Sigmoid colon (tissue), 7 donors: ENCODE data around the gene LGALS14. TPM values are rescaled to one million over a fixed set of nuclear protein-coding genes. Genes with fewer than 3 reads are reported as not detected.
"Not testable (repeated sequence)": the region's sequence is repeated elsewhere in the genome, so short reads cannot be mapped to it uniquely, and the experiment has no call there.

Source experiments
- DNase-seq: peaks from one replicate; pipeline ENCODE4 v3.0.0-alpha.2; 2019
- H3K27ac ChIP-seq, 4 donors: fragments of 200-600 bp; sonication (generic); one replicate each; pipeline ENCODE4 v1.5.1; 2016 to 2019; ENCODE audit warnings: mild to moderate bottlenecking in 1 of 4
- H3K27me3 ChIP-seq, 3 donors: fragments of 200-600 bp; sonication (generic); one replicate each; pipeline ENCODE4 v1.5.1; 2019; ENCODE audit warnings: mild to moderate bottlenecking in 1 of 3
- H3K36me3 ChIP-seq, 4 donors: fragments of 200-600 bp; sonication (generic); one replicate each; pipeline ENCODE4 v1.5.1; 2016 to 2019
- H3K4me1 ChIP-seq, 4 donors: fragments of 200-600 bp; sonication (generic); one replicate each; pipeline ENCODE4 v1.5.1; 2017 to 2019
- H3K4me3 ChIP-seq, 4 donors: fragments of 200-600 bp; sonication (generic); one replicate each; pipeline ENCODE4 v1.5.1; 2017 to 2019; ENCODE audit warnings: mild to moderate bottlenecking in 2 of 4, moderate library complexity in 1 of 4
- H3K9me3 ChIP-seq, 4 donors: fragments of 200-600 bp in 3 of 4; sonication (generic) in 3 of 4; one replicate each; pipeline versions ENCODE4 v1.5.1 to v1.6.1; 2013 to 2019
- EP300 ChIP-seq, 4 donors: sonication (generic); formaldehyde crosslinking; IDR thresholded peaks; one replicate each; pipeline ENCODE4 v1.6.1; 2017; ENCODE audit warnings: antibody characterized with exemption in 4 of 4
- POLR2A ChIP-seq, 2 donors: fragments of 450-650 bp; IDR thresholded peaks; one replicate each; pipeline ENCODE4 v1.6.1; 2016; ENCODE audit warnings: antibody characterized with exemption in 2 of 2, mild to moderate bottlenecking in 2 of 2, moderate library complexity in 2 of 2
- POLR2AphosphoS5 ChIP-seq, 4 donors: sonication (generic); formaldehyde crosslinking; IDR thresholded peaks; one replicate each; pipeline ENCODE4 v1.6.1; 2017; ENCODE audit warnings: antibody characterized with exemption in 4 of 4
- WGBS, 2 donors: extraction: QIAGEN DNeasy Blood & Tissue Kit; methylation state at CpG; one replicate each; pipeline ENCODE4 v1.1.7; 2013; 5-methylcytosine and 5-hydroxymethylcytosine counted together
- intact Hi-C: fragments of 100-400 bp; cut with DNase I; formaldehyde crosslinking; loops from one replicate; pipeline ENCODE4 v1.15.1; 2023
- polyA plus RNA-seq, 3 donors: library from polyadenylated mRNA; stranded (reverse); fragments of 200-250 nt; gene quantifications; one replicate each; pipeline ENCODE4 v1.2.3, GENCODE V29; 2013
- total RNA-seq, 4 donors: library from RNA; depleted of rRNA; stranded (reverse); fragments of >200 nt; gene quantifications; one replicate each; pipeline ENCODE4 v1.1.0, GENCODE V29; 2016
- TF ChIP-seq, protein P1 (sequence below), 4 experiments: fragments of 450-650 bp in 3 of 4; fragments of 200-600 bp in 1 of 4; IDR thresholded peaks; one replicate each; pipeline ENCODE4 v1.5.1; 2016 to 2019; ENCODE audit warnings: antibody characterized with exemption in 4 of 4, mild to moderate bottlenecking in 3 of 4, moderate library complexity in 2 of 4
- donor health status: healthy with polysubstance abuse.
- donor health status: Bipolar disorder and iron deficiency.
- donor health status: healthy.

The LGALS14 gene
- total and polyA plus RNA-seq, 7 donors, result not detected

DNA sequence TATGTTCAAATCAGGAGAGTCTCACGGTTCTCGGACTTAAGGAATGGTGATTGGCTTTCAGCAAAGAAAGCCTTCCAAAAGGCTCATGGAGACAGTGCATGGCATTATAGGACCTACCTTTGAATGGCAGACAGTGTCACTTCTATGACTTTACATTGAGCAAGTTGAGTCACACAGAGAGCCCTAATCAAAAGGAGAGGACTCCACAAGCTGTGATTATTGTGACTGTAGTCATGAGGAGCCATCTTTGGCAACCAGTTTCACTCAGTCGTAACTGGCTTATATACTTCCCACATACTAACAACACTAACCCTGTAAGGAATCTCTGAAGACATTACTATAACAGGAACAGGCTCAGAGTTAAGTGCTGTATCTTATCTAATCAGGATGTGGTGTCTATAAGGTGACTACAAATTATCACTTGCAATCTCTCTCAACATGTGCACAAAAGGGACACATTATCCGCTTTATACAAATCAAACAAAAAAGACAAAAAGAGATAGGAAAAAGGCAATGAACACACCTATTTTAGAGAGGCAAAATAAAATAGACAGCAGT, 6.1 kb downstream of the LGALS14 start:
- WGBS, 2 donors, result 84 to 89% methylated on average over 4 of the region's 4 CpGs
- Histone ChIP-seq H3K9me3 (no peaks in the 10 kb centered on the region), H3K4me1 (no peaks in the 10 kb centered on the region), H3K27me3 (no peaks in the 10 kb centered on the region), H3K36me3 (no peaks in the 10 kb centered on the region), H3K27ac (no peak overlapping the region), H3K4me3 (no peak overlapping the region)
- DNase-seq, result no peak
- intact Hi-C loops, result no loop called here
- TF ChIP-seq POLR2A (IDR thresholded peaks at IDR 0.05) (no peak), EP300 (IDR thresholded peaks at IDR 0.05) (no peak), POLR2AphosphoS5 (IDR thresholded peaks at IDR 0.05) (no peak)
- TF ChIP-seq, protein P1, sequence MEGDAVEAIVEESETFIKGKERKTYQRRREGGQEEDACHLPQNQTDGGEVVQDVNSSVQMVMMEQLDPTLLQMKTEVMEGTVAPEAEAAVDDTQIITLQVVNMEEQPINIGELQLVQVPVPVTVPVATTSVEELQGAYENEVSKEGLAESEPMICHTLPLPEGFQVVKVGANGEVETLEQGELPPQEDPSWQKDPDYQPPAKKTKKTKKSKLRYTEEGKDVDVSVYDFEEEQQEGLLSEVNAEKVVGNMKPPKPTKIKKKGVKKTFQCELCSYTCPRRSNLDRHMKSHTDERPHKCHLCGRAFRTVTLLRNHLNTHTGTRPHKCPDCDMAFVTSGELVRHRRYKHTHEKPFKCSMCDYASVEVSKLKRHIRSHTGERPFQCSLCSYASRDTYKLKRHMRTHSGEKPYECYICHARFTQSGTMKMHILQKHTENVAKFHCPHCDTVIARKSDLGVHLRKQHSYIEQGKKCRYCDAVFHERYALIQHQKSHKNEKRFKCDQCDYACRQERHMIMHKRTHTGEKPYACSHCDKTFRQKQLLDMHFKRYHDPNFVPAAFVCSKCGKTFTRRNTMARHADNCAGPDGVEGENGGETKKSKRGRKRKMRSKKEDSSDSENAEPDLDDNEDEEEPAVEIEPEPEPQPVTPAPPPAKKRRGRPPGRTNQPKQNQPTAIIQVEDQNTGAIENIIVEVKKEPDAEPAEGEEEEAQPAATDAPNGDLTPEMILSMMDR (IDR thresholded peaks at IDR 0.05), result no peak

DNA sequence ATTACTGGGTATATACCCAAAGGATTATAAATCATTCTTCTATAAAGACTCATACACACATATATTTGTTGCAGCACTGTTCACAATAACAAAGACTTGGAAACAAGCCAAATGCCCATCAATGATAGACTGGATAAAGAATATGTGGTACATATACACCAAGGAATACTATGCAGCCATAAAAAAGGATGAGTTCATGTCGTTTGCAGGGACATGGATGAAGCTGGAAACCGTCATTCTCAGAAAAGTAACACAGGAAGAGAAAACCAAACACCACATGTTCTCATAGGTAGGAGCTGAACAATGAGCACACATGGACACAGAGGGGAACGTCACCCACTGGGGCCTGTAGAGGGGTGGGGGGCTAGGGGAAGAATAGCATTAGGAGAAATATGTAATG, 15.9 kb downstream of the LGALS14 start:
- H3K27me3 ChIP-seq, result peaks cover 0 to 12% (median 0%) of the 10 kb centered on the region in 3 donors
- H3K36me3 ChIP-seq, H3K9me3 ChIP-seq, H3K4me3 ChIP-seq, H3K27ac ChIP-seq, intact Hi-C loops, DNase-seq, H3K4me1 ChIP-seq: not testable (repeated sequence)
- 71 to 77% methylated on average over 3 of the region's 3 CpGs for WGBS, 2 donors

DNA sequence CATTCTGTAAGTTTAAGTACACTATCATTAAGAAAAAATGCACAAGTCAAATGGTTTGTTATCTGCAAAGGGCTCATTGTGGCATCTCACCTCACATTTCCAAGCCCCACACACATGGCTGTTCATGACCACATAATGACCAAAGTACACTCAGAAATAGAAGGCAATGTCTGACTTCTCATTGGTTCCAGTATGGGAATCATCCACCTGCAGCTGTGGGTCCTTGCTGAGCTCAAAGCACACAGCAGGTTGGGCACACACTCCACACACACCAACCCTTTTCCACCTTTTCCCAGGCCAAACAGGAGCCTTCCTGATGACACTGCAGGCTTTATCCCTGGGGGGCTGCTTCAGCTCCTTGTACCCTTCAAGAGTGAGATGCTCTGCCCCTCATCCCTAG, 21.7 kb downstream of the LGALS14 start:
- H3K9me3 ChIP-seq, result no peaks in the 10 kb centered on the region
- H3K27me3 ChIP-seq, result no peaks in the 10 kb centered on the region
- intact Hi-C loops, result no loop called here
- no peaks in the 10 kb centered on the region for H3K4me1 ChIP-seq
- no peak overlapping the region for H3K27ac ChIP-seq
- no peak overlapping the region for H3K4me3 ChIP-seq
- DNase-seq, result no peak
- TF ChIP-seq POLR2A (IDR thresholded peaks at IDR 0.05) (no peak), POLR2AphosphoS5 (IDR thresholded peaks at IDR 0.05) (no peak), EP300 (IDR thresholded peaks at IDR 0.05) (no peak)
- TF ChIP-seq, protein P1 (IDR thresholded peaks at IDR 0.05), result no peak
- no peaks in the 10 kb centered on the region for H3K36me3 ChIP-seq

DNA sequence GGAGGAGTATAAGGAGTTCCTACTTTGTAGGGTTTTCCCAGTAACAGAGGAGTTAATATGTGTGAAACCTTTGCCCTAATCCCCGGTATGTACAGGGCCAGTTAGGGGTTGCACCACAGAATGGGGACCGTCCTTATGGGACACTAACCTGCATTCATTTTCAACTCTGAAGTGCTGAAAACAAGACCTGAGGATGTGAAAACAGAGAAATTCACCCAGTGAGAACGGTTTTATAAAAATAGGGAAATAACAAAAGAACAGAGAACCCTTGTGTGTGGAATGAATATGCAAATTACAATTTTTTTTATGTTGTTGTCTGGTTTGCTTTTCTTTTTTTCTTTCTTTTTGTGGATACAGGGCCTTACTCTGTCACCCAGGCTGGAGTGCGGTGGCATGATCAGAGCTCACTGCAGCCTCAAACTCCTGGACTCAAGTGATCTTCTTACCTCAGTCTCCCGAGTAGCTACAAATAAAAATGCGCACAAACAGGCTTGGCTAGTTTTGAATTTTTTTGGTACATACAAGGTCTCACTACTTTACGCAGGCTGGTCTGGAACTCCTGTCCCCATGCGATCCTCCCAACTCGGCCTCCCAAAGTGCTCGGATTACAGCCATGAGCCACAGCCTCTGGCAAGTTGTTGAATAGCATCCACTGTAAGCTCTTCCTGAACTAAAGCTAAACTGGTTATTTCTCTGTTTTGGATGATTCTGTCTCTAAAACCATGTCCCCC, 23.0 kb downstream of the LGALS14 start:
- Histone ChIP-seq H3K9me3 (no peaks in the 10 kb centered on the region), H3K4me1 (no peaks in the 10 kb centered on the region), H3K4me3 (no peak overlapping the region), H3K36me3 (no peaks in the 10 kb centered on the region), H3K27me3 (no peaks in the 10 kb centered on the region), H3K27ac (no peak overlapping the region)
- intact Hi-C loops, result no loop called here
- TF ChIP-seq POLR2A (IDR thresholded peaks at IDR 0.05) (no peak), EP300 (IDR thresholded peaks at IDR 0.05) (no peak), POLR2AphosphoS5 (IDR thresholded peaks at IDR 0.05) (no peak)
- TF ChIP-seq, protein P1 (IDR thresholded peaks at IDR 0.05), result no peak
- WGBS, 2 donors, result 68 to 79% methylated on average over 10 of the region's 10 CpGs
- DNase-seq, result no peak

DNA sequence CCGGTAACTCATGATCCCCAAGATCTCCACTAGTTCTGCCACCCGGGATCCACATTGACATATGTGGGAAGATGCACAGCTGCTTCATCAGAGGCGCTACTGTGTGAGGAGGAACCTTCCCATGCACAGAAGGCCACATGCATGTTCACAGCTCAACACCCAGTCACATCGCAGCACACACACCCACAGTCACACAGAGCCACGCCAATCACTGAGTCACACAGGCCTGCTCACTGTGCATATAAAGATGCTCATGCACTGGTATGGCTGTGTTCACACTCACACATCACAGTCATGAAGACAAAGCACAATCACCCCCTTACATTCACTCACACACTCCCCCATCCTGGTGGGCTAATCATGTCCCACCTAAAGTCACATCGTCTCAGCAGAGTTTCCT, 23.8 kb downstream of the LGALS14 start:
- Histone ChIP-seq H3K27ac (no peak overlapping the region), H3K4me3 (no peak overlapping the region), H3K36me3 (no peaks in the 10 kb centered on the region), H3K4me1 (no peaks in the 10 kb centered on the region), H3K9me3 (no peaks in the 10 kb centered on the region), H3K27me3 (no peaks in the 10 kb centered on the region)
- WGBS, 2 donors, result 82 to 88% methylated on average over 6 of the region's 6 CpGs
- intact Hi-C loops, result no loop called here
- no peak for DNase-seq
- no peak for TF ChIP-seq POLR2AphosphoS5 (IDR thresholded peaks at IDR 0.05)
- no peak for TF ChIP-seq POLR2A (IDR thresholded peaks at IDR 0.05)
- no peak for TF ChIP-seq EP300 (IDR thresholded peaks at IDR 0.05)
- TF ChIP-seq, protein P1 (IDR thresholded peaks at IDR 0.05), result no peak
